Measurements from ENCODE around the gene NOX5. TPM values are rescaled to one million over a fixed set of nuclear protein-coding genes. Genes with fewer than 3 reads are reported as not detected.
"Not testable (repeated sequence)": the region's sequence is repeated elsewhere in the genome, so short reads cannot be mapped to it uniquely, and the experiment has no call there.

NOX5 gene
- total RNA-seq, 3 donors from 2014 or later (not counting 1 experiment from before 2014, with no cell fraction given) = 0.20 TPM; not detected in 2

- Mint-ChIP-seq H3K9me3 (peaks cover 6 to 10% of the 10 kb centered on the region in 2 donors), H3K4me3 (no peak overlapping the region), H3K27me3 (ENCODE audit: low read depth in 2 of 2) (peaks cover 16 to 34% of the 10 kb centered on the region in 2 donors), H3K4me1 (peaks cover 0 to 7% of the 10 kb centered on the region in 2 donors), H3K27ac (no peak overlapping the region), H3K36me3 (peaks cover 17% of the 10 kb centered on the region)
- ATAC-seq (no peak), DNase-seq (no peak)
- peaks cover 2% of the 10 kb centered on the region for H3K27me3 ChIP-seq (ENCODE audit: control insufficient read depth, insufficient read depth, low read length)
- no peaks in the 10 kb centered on the region for H3K4me1 ChIP-seq (ENCODE audit: control insufficient read depth, insufficient read depth, low read length)
- no peaks in the 10 kb centered on the region for H3K9me3 ChIP-seq (ENCODE audit: control insufficient read depth, insufficient read depth, low read length)
- 41% methylated on average over 4 of the region's 4 CpGs for WGBS (ENCODE audit: insufficient coverage)
- no peak overlapping the region for H3K4me3 ChIP-seq (ENCODE audit: low read length)
- TF ChIP-seq, protein P1, sequence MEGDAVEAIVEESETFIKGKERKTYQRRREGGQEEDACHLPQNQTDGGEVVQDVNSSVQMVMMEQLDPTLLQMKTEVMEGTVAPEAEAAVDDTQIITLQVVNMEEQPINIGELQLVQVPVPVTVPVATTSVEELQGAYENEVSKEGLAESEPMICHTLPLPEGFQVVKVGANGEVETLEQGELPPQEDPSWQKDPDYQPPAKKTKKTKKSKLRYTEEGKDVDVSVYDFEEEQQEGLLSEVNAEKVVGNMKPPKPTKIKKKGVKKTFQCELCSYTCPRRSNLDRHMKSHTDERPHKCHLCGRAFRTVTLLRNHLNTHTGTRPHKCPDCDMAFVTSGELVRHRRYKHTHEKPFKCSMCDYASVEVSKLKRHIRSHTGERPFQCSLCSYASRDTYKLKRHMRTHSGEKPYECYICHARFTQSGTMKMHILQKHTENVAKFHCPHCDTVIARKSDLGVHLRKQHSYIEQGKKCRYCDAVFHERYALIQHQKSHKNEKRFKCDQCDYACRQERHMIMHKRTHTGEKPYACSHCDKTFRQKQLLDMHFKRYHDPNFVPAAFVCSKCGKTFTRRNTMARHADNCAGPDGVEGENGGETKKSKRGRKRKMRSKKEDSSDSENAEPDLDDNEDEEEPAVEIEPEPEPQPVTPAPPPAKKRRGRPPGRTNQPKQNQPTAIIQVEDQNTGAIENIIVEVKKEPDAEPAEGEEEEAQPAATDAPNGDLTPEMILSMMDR (IDR thresholded peaks at IDR 0.05) = no peak
- no peaks in the 10 kb centered on the region for H3K36me3 ChIP-seq (ENCODE audit: control insufficient read depth, insufficient read depth, low read length)
- H3K27ac ChIP-seq (ENCODE audit: low read length) = no peak overlapping the region
- intact Hi-C loops (cut with micrococcal nuclease) = no loop called here
Observed at GRCh38 chr15:68972201-68973065, 42.1 kb upstream of the NOX5 start.

- DNase-seq; intact Hi-C loops (cut with micrococcal nuclease); ATAC-seq; H3K4me3 Mint-ChIP-seq; H3K4me3 ChIP-seq (ENCODE audit: low read length); H3K9me3 ChIP-seq (ENCODE audit: control insufficient read depth, insufficient read depth, low read length); H3K27me3 ChIP-seq (ENCODE audit: control insufficient read depth, insufficient read depth, low read length); H3K36me3 ChIP-seq (ENCODE audit: control insufficient read depth, insufficient read depth, low read length); H3K4me1 Mint-ChIP-seq; H3K4me1 ChIP-seq (ENCODE audit: control insufficient read depth, insufficient read depth, low read length); H3K27ac Mint-ChIP-seq; H3K27ac ChIP-seq (ENCODE audit: low read length); H3K9me3 Mint-ChIP-seq: not testable (repeated sequence)
- H3K27me3 Mint-ChIP-seq (ENCODE audit: low read depth in 2 of 2) = peaks cover 6 to 28% of the 10 kb centered on the region in 2 donors
- H3K36me3 Mint-ChIP-seq = peaks cover 14% of the 10 kb centered on the region
- WGBS (ENCODE audit: insufficient coverage) = 96% methylated on average over 26 of the region's 26 CpGs
Observed at GRCh38 chr15:68975651-68976160, 38.8 kb upstream of the NOX5 start.

- H3K4me3 ChIP-seq (ENCODE audit: low read length); H3K27ac ChIP-seq (ENCODE audit: low read length); H3K4me1 ChIP-seq (ENCODE audit: control insufficient read depth, insufficient read depth, low read length); ATAC-seq; H3K36me3 ChIP-seq (ENCODE audit: control insufficient read depth, insufficient read depth, low read length); H3K4me1 Mint-ChIP-seq; H3K9me3 Mint-ChIP-seq; H3K27ac Mint-ChIP-seq; H3K27me3 ChIP-seq (ENCODE audit: control insufficient read depth, insufficient read depth, low read length); intact Hi-C loops (cut with micrococcal nuclease); H3K4me3 Mint-ChIP-seq; DNase-seq; H3K9me3 ChIP-seq (ENCODE audit: control insufficient read depth, insufficient read depth, low read length): not testable (repeated sequence)
- H3K27me3 Mint-ChIP-seq (ENCODE audit: low read depth in 2 of 2) = peaks cover 3 to 35% of the 10 kb centered on the region in 2 donors
- WGBS (ENCODE audit: insufficient coverage) = 87% methylated on average over 10 of the region's 10 CpGs
- peaks cover 14% of the 10 kb centered on the region for H3K36me3 Mint-ChIP-seq
Observed at GRCh38 chr15:68977426-68977825, 37.1 kb upstream of the NOX5 start.

DNA sequence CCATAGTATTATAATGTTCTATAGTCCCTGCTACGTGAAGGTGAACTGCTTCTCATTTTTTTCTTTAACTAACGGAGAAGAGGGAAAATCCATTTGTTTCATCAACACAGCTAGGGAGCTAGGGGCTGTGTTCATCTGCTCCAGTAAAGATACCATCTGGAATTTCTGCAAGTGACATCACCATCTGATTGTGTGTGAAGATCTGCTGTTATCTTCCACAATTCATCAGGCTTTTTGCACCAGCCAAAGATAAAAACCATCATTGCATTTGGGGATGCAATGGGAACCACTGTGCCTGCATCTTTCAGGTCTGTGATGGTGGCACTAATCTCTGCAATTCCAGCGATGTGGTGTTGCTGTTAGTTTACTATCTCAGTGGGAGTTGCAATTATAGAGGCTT is 35.5 kb upstream of the NOX5 start:
- TF ChIP-seq, protein P1 (IDR thresholded peaks at IDR 0.05) = no peak
- Histone ChIP-seq H3K36me3 (ENCODE audit: control insufficient read depth, insufficient read depth, low read length) (no peaks in the 10 kb centered on the region), H3K4me1 (ENCODE audit: control insufficient read depth, insufficient read depth, low read length) (no peaks in the 10 kb centered on the region), H3K27ac (ENCODE audit: low read length) (no peak overlapping the region), H3K4me3 (ENCODE audit: low read length) (no peak overlapping the region), H3K27me3 (ENCODE audit: control insufficient read depth, insufficient read depth, low read length) (no peaks in the 10 kb centered on the region), H3K9me3 (ENCODE audit: control insufficient read depth, insufficient read depth, low read length) (no peaks in the 10 kb centered on the region)
- no peak for ATAC-seq
- no peak overlapping the region for H3K27ac Mint-ChIP-seq
- no peak overlapping the region for H3K4me3 Mint-ChIP-seq
- no peak for DNase-seq
- peaks cover 14% of the 10 kb centered on the region for H3K36me3 Mint-ChIP-seq
- no peaks in the 10 kb centered on the region for H3K4me1 Mint-ChIP-seq
- H3K27me3 Mint-ChIP-seq (ENCODE audit: low read depth in 2 of 2) = peaks cover 3 to 28% of the 10 kb centered on the region in 2 donors
- intact Hi-C loops (cut with micrococcal nuclease) = no loop called here
- no peaks in the 10 kb centered on the region for H3K9me3 Mint-ChIP-seq
- 75% methylated on average over 3 of the region's 3 CpGs for WGBS (ENCODE audit: insufficient coverage)
